ENCODE data around the gene GABRP.

- TF ChIP-seq, protein P1, sequence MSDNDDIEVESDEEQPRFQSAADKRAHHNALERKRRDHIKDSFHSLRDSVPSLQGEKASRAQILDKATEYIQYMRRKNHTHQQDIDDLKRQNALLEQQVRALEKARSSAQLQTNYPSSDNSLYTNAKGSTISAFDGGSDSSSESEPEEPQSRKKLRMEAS (IDR thresholded peaks at IDR 0.05), result no peak
- TF ChIP-seq TAF1 (conservative IDR thresholded peaks at IDR 0.05) (no peak), YY1 (IDR thresholded peaks at IDR 0.05) (no peak), HNF4A (conservative IDR thresholded peaks at IDR 0.05) (no peak), FOXA1 (IDR thresholded peaks at IDR 0.05) (no peak), RXRA (IDR thresholded peaks at IDR 0.05) (no peak), RAD21 (IDR thresholded peaks at IDR 0.05) (no peak)
- TF ChIP-seq, protein P2, sequence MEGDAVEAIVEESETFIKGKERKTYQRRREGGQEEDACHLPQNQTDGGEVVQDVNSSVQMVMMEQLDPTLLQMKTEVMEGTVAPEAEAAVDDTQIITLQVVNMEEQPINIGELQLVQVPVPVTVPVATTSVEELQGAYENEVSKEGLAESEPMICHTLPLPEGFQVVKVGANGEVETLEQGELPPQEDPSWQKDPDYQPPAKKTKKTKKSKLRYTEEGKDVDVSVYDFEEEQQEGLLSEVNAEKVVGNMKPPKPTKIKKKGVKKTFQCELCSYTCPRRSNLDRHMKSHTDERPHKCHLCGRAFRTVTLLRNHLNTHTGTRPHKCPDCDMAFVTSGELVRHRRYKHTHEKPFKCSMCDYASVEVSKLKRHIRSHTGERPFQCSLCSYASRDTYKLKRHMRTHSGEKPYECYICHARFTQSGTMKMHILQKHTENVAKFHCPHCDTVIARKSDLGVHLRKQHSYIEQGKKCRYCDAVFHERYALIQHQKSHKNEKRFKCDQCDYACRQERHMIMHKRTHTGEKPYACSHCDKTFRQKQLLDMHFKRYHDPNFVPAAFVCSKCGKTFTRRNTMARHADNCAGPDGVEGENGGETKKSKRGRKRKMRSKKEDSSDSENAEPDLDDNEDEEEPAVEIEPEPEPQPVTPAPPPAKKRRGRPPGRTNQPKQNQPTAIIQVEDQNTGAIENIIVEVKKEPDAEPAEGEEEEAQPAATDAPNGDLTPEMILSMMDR (IDR thresholded peaks at IDR 0.05; ENCODE audit: low read depth, low read length, missing input control), result no peak
- TF ChIP-seq, protein P3, sequence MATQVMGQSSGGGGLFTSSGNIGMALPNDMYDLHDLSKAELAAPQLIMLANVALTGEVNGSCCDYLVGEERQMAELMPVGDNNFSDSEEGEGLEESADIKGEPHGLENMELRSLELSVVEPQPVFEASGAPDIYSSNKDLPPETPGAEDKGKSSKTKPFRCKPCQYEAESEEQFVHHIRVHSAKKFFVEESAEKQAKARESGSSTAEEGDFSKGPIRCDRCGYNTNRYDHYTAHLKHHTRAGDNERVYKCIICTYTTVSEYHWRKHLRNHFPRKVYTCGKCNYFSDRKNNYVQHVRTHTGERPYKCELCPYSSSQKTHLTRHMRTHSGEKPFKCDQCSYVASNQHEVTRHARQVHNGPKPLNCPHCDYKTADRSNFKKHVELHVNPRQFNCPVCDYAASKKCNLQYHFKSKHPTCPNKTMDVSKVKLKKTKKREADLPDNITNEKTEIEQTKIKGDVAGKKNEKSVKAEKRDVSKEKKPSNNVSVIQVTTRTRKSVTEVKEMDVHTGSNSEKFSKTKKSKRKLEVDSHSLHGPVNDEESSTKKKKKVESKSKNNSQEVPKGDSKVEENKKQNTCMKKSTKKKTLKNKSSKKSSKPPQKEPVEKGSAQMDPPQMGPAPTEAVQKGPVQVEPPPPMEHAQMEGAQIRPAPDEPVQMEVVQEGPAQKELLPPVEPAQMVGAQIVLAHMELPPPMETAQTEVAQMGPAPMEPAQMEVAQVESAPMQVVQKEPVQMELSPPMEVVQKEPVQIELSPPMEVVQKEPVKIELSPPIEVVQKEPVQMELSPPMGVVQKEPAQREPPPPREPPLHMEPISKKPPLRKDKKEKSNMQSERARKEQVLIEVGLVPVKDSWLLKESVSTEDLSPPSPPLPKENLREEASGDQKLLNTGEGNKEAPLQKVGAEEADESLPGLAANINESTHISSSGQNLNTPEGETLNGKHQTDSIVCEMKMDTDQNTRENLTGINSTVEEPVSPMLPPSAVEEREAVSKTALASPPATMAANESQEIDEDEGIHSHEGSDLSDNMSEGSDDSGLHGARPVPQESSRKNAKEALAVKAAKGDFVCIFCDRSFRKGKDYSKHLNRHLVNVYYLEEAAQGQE (IDR thresholded peaks at IDR 0.05), result no peak
Observed at GRCh38 chr5:170843870-170844269, 60.3 kb downstream of the GABRP start.
